Measurements from ENCODE around the gene SLC4A1. TPM values are rescaled to one million over a fixed set of nuclear protein-coding genes. Genes with fewer than 3 reads are reported as not detected.
"Not testable (repeated sequence)": the region's sequence is repeated elsewhere in the genome, so short reads cannot be mapped to it uniquely, and the experiment has no call there.

The SLC4A1 gene
- total RNA-seq, 1 donor from 2014 or later, result 0.13 TPM

DNA sequence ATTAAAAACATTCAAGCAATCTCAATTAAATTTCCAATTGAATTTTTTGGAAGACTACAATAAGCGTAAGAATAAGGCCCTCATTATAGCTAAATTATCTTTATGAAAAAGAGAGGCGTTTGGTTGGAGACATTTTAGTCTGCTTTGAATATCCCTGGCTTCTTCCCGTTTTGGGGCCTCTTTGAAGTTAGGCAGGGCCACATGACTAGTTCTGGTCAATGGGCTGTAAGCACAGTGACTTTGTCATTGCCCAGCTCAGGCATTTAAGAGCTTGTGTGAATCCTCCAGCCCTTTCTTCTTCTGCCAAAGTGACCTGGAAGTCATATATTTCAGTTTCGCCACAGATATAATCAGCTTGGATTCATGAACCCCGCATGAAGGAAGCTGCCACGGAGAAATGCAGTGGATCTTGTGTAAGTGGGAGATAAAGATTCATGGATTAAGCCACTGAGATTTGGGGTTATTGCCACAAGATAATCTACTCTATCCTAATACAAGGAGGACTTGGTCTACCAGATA, 26.8 kb downstream of the SLC4A1 start:
- CTCF ChIA-PET, result interaction anchor here (1.3 kb wide), 1 partner anchor 89 kb away, joined by 3 read pairs; no protein-coding TSS in a partner anchor
- POLR2A ChIA-PET, result interaction anchor here (1.8 kb wide), 1 partner anchor 19 kb away, joined by 18 read pairs; no protein-coding TSS in a partner anchor
- TF ChIP-seq, protein P1, sequence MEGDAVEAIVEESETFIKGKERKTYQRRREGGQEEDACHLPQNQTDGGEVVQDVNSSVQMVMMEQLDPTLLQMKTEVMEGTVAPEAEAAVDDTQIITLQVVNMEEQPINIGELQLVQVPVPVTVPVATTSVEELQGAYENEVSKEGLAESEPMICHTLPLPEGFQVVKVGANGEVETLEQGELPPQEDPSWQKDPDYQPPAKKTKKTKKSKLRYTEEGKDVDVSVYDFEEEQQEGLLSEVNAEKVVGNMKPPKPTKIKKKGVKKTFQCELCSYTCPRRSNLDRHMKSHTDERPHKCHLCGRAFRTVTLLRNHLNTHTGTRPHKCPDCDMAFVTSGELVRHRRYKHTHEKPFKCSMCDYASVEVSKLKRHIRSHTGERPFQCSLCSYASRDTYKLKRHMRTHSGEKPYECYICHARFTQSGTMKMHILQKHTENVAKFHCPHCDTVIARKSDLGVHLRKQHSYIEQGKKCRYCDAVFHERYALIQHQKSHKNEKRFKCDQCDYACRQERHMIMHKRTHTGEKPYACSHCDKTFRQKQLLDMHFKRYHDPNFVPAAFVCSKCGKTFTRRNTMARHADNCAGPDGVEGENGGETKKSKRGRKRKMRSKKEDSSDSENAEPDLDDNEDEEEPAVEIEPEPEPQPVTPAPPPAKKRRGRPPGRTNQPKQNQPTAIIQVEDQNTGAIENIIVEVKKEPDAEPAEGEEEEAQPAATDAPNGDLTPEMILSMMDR (IDR thresholded peaks at IDR 0.05), result no peak
- Mint-ChIP-seq H3K36me3 (ENCODE audit: low read depth) (no peaks in the 10 kb centered on the region), H3K4me3 (no peak overlapping the region), H3K27me3 (no peaks in the 10 kb centered on the region), H3K27ac (no peak overlapping the region), H3K4me1 (peaks cover 21% of the 10 kb centered on the region), H3K9me3 (no peaks in the 10 kb centered on the region)
- intact Hi-C loops (cut with micrococcal nuclease), result no loop called here
- no peak for ATAC-seq (ENCODE audit: low read depth)
- no peak for DNase-seq

DNA sequence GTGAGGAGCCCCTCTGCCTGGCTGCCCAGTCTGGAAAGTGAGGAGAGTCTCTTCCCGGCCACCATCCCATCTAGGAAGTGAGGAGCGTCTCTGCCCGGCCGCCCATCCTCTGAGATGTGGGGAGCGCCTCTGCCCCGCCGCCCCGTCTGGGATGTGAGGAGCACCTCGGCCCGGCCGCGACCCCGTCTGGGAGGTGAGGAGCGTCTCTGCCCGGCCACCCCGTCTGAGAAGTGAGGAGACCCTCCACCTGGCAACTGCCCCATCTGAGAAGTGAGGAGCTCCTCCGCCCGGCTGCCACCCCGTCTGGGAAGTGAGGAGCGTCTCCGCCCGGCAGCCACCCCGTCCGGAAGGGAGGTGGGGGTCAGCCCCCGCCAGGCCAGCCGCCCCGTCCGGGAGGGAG, 30.0 kb downstream of the SLC4A1 start:
- H3K36me3 Mint-ChIP-seq (ENCODE audit: low read depth); POLR2A ChIA-PET; DNase-seq; H3K9me3 Mint-ChIP-seq; H3K27me3 Mint-ChIP-seq; ATAC-seq (ENCODE audit: low read depth); intact Hi-C loops (cut with micrococcal nuclease); H3K4me1 Mint-ChIP-seq; H3K4me3 Mint-ChIP-seq; CTCF ChIA-PET; H3K27ac Mint-ChIP-seq: not testable (repeated sequence)

DNA sequence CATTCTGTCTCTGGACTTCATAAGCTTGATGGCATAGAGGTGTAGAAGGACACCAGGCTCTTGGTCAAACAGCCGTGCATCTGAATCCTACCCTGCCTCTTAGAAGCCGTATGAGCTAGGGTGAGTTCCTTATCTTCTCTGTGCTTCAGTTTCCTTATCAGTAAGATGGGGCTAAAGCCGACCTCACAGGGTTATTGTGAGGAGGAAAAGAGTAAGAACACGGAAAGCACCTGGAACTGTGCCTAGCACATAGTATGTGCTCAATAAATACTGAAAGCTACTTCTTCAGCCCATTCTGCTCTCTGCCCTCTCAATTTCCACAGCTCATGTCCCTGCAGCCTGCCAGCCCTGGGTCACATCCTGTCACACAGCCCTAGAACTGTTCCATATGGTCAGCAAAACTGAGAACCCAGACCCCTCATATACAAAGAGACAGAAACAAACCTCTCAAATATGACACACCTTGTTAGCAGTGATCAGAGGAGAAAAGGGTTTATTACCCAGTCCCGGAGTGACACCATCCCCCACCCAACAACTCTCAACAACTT, 31.4 kb downstream of the SLC4A1 start:
- intact Hi-C loops (cut with micrococcal nuclease), result no loop called here
- H3K27ac Mint-ChIP-seq, result no peak overlapping the region
- DNase-seq, result no peak
- no peaks in the 10 kb centered on the region for H3K27me3 Mint-ChIP-seq
- ChIA-PET POLR2A (interaction anchor here (0.6 kb wide), 1 partner anchor 78 kb away, joined by 5 read pairs; no protein-coding TSS in a partner anchor), CTCF (no interaction called here)
- H3K4me1 Mint-ChIP-seq, result peaks cover 4% of the 10 kb centered on the region
- no peaks in the 10 kb centered on the region for H3K9me3 Mint-ChIP-seq
- TF ChIP-seq, protein P1 (IDR thresholded peaks at IDR 0.05), result no peak
- no peak for ATAC-seq (ENCODE audit: low read depth)
- H3K4me3 Mint-ChIP-seq, result no peak overlapping the region
- no peaks in the 10 kb centered on the region for H3K36me3 Mint-ChIP-seq (ENCODE audit: low read depth)

DNA sequence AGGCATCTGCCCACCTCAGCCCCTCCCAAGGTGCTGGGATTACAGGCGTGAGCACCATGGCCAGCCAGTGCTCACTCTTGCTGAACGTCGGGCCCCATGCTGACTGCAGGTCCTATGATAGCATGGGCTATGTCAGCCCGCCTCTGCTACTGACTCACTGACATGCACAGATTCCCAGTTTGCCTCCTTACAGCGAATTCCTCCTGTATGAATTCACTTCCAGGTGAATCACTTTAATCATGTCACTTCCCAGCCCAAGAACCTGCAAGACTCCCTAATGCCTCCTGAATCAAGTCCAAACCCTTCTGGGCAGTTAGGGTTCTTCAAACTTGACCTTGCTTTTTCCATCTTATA, 32.4 kb downstream of the SLC4A1 start:
- H3K36me3 Mint-ChIP-seq (ENCODE audit: low read depth), result no peaks in the 10 kb centered on the region
- TF ChIP-seq, protein P1 (IDR thresholded peaks at IDR 0.05), result no peak
- H3K27ac Mint-ChIP-seq, result no peak overlapping the region
- no peaks in the 10 kb centered on the region for H3K27me3 Mint-ChIP-seq
- ChIA-PET CTCF (no interaction called here), POLR2A (interaction anchor here (0.7 kb wide), 1 partner anchor 118 kb away, joined by 3 read pairs; no protein-coding TSS in a partner anchor)
- ATAC-seq (ENCODE audit: low read depth) (no peak), DNase-seq (no peak)
- H3K4me3 Mint-ChIP-seq, result no peak overlapping the region
- intact Hi-C loops (cut with micrococcal nuclease), result no loop called here
- H3K9me3 Mint-ChIP-seq, result no peaks in the 10 kb centered on the region
- no peaks in the 10 kb centered on the region for H3K4me1 Mint-ChIP-seq

DNA sequence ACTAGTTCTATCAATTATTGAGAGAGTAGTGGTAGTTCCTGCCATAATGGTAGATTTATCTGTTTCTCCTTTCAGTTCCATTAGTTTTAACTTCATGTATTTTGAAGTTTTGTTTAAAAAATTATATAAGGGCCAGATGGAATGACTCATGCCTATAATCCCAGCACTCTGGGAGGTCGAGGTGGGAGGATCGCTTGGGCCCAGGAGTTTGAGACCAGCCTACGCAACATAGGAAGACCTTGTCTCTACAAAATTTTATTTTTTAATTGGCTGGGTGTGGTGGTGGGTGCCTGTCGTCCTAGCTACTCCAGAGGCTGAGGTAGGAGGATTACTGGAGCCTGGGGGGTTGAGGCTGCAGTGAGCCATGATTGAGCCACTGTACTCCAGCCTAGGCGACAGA, 34.4 kb downstream of the SLC4A1 start:
- H3K36me3 Mint-ChIP-seq (ENCODE audit: low read depth), result no peaks in the 10 kb centered on the region
- intact Hi-C loops (cut with micrococcal nuclease), result no loop called here
- no peak overlapping the region for H3K27ac Mint-ChIP-seq
- no peaks in the 10 kb centered on the region for H3K9me3 Mint-ChIP-seq
- TF ChIP-seq, protein P1 (IDR thresholded peaks at IDR 0.05), result no peak
- DNase-seq, result no peak
- no peak overlapping the region for H3K4me3 Mint-ChIP-seq
- CTCF ChIA-PET, result no interaction called here
- H3K27me3 Mint-ChIP-seq, result no peaks in the 10 kb centered on the region
- H3K4me1 Mint-ChIP-seq, result no peaks in the 10 kb centered on the region
- POLR2A ChIA-PET, result no interaction called here
- no peak for ATAC-seq (ENCODE audit: low read depth)

DNA sequence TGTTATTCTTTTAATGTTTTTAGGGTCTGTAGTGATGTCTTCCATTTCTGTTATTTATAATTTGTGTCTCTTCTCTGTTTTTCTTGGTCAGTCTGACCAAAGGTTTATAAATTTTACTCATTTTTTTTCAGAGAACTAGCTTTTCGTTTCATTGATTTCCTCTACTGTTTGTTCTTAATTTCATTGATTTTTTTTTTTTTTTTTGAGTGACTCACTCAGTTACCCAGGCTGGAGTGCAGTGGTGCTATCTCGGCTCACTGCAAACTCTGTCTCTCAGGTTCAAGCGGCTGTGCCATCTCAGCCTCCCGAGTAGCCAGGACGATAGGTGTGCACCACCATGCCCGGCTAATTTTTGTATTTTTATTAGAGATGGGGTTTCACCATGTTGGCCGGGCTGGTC, 35.9 kb downstream of the SLC4A1 start:
- no peaks in the 10 kb centered on the region for H3K36me3 Mint-ChIP-seq (ENCODE audit: low read depth)
- ATAC-seq (ENCODE audit: low read depth), result no peak
- intact Hi-C loops (cut with micrococcal nuclease), result no loop called here
- TF ChIP-seq, protein P1 (IDR thresholded peaks at IDR 0.05), result no peak
- CTCF ChIA-PET, result no interaction called here
- POLR2A ChIA-PET, result no interaction called here
- no peaks in the 10 kb centered on the region for H3K9me3 Mint-ChIP-seq
- DNase-seq, result no peak
- no peak overlapping the region for H3K4me3 Mint-ChIP-seq
- H3K4me1 Mint-ChIP-seq, result no peaks in the 10 kb centered on the region
- H3K27me3 Mint-ChIP-seq, result no peaks in the 10 kb centered on the region
- no peak overlapping the region for H3K27ac Mint-ChIP-seq

Measured in activated B cell treated with CpG ODN at 0.5 μM for 24 hours (primary cell).